SIG-M5 treated with dmso at 0.1 percent for 504 hours (cell line): ENCODE results near the gene TOM1L1.
A peak's percentile ranks its signal among the peaks of the same experiment; 100 is the strongest.

Experiments
- DNase-seq: peaks from one replicate; lab custom pipeline; 2025; ENCODE audit not compliant: unreplicated experiment; lab: John Stamatoyannopoulos, UW

Gene TOM1L1

DNA sequence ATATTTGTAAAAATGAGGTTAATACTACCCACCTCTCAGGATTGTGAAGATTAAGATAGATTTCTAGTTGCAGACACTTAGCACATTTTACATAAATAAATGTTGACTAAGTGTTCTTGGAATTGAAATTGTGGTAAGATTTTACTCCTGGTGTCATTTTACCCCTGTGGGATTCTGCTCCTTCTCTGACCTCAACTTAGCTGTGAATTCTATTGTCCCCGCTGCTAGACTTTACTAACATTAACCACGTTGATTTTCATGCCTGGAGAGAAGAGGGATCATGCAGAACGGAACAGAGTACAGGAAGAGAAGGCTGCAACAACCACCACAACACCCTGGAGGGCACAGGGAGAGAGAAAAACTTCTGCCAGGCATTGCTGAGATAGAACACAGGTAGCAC lies 2.1 kb upstream of the TOM1L1 start:
- no peak for DNase-seq

DNA sequence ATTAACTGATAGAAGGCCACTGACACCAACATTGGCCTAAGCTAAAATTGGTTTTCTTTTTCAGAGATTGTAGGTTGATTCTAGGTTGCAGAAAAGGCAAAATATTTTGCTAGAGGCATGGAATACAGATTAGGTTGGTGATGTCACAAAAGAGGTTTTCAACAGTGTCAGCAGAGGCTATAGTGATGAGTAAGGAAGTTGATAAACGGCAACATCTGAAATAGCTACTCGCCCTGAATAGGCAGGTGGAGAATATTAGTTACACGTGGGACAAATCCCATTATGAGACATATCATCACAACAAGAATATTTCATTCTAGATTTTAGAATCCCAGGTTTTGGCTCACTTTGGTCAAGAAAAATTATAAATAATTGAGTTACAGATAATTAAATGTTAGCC lies 1.5 kb upstream of the TOM1L1 start:
- no peak for DNase-seq

DNA sequence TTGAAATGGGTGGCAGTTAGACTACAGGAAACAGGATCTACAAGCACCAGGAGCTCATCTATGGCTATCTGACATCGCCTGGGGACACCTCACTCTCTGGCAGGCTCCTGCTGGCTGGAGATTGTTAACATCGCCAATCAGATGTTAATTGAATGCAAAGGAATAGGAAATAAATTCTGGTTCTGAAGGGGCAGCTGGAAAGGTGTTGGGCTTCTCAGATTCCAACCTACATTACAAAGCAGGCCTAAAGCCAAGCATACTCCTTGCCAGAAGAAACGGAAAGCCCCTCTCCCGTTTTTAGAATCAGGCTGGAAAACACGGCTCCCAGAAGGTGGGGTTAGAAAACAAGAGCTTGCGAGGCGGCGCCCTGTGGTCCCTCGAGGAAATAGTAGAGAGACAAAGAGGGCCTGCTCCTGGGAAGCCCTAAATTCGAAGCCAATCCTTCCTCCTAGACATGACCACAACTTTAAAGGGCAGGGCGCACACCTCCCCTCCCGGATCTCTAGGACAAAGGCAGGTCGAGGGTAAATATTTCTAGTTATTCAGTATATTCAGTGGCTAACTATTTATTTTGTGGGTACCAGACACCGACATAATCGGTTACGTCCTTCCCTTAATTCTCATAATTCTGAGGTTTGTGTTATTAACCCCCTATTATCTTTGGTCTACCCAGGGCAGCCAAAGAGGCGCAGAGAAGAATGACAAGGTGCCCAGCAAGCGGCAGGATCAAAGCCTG lies 763 bp upstream of the TOM1L1 start:
- DNase-seq = peak; percentile 13

DNA sequence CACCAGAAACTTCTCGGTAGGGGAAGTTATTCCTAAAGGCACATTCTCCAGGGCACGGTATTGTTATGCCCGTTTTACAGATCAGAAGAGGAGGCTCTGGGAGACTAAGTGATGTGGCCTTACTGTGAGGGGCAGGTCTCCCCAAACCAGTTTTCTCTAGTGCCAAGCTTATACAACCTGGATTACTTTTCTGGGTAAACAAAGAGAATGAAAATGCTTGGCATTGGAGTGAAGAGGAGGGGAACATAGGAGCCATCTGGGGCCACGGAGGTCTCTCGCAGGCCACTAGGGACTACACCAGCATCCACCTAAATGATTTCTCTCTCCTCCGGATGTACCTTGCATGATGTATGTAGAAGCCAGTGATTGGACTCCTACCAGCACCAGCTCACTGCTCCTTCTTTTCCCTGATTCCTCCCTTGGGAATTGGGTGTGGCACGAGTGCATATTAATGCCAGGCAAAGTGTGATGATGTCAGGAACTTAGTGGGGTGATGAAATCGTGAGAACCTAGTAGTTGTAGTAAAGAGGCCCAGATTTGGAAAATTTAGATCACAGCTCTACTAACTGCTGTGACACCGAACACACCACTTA lies 674 bp downstream of the TOM1L1 start:
- no peak for DNase-seq

DNA sequence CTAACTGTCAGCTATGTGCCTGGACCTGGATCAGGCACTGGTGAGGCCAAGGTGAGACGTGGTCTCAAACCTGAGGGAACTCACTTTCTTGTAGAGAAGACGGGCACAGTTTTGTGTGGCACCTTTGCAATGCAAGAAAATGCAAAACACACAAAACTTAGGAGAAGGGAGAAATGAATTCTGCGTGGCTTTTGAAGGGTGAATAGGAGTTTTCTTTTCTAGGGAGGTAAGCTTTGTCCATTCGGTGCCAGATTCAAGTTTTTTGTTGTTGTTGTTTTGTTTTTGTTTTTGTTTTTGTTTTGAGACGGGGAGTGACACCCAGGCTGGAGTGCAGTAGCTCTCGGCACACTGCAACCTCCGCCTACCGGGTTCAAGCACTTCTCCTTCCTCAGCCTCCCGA lies 1.4 kb downstream of the TOM1L1 start:
- no peak for DNase-seq

DNA sequence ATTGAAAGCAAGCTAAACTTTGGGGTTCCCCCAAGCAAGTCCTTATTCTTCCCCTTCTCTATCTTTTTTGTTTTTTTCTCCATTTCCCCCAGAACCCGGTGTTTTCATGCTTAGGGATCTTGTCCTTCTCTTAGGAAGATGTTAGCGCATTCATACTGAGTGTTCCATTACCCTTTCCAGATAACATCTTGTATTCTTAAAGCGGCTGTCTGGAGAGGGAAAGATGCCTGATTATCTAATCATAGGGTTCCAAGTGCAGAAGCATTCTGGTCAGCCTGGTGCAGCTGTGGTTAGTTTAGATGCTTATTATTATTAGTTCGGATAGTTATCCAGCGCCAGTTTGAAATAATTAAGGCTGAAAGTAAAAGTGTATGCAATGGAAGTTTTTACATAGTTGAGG lies 2.0 kb downstream of the TOM1L1 start:
- no peak for DNase-seq

DNA sequence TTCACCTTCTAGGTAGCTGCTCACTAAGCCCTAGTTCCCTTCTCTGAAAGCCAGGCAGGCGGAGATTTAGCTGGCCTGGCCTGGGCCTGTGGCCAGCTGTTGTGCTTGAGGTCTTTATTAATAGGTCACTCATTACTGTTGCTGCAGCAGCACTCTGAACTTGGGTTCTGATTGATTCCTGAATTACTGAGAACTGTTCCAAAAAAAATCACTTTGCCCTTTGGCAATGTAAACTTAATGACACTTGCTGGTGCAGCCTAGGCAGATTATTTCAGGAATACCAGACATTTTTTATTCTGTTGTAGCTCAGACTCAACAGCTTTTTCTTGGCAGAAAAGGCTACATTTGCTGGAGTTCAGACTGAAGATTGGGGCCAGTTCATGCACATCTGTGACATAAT lies 2.7 kb downstream of the TOM1L1 start:
- no peak for DNase-seq

DNA sequence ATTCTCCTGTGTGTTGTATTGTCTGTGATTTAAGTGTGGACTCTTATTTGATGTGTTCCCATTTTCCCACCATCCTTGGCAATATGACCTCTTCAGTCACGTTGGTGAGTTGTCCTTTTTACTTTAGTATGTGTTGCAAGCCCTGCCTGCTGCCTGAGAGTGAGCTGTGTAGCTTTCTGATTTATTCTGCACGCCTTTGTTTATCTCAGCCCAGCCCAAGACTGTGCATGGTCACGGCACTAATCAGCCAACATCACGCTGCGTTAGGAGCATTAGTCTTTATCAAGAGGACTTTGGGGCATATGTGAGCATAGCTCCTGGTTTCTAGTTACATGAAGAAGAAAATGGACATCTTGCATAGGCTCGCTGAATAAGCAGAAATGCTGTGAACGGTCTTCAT lies 6.0 kb downstream of the TOM1L1 start:
- no peak for DNase-seq

DNA sequence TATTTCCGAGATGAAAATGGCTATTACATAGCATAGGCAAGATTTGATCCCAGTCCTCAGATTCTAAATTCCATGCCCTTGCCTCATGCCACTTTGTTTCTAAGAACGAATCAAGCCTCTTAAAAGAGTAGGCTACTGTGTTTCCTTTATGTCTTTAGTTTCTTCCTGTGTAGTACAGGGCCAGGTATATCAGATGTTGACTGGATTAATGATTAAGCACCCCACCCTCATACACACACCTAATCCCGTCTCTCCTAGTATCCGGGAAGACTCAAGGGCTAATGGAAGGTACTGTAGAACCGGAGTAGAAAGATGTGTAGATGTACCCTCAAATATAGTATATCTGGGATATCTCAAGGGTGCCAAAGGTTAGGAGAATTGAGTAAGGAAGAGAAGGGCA lies 6.7 kb downstream of the TOM1L1 start:
- DNase-seq = no peak

DNA sequence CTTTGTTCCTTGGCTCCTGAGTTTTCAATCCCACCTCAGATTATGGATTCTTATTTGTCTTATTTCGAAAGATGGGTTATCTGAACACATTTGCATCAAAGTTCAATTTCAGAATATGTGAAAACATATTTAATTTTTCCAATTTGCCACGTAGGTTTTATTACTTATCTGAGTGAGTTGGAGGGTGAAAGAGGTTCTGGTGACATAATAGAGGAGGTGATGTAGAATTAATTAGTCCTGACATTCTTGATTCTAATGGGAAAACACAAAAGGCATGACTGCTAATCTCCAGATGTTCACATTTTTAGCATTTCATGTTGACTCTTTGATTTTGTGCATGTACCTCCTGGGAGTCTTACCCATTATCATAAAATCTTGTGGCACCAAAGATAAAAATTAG lies 9.1 kb downstream of the TOM1L1 start:
- DNase-seq = no peak

DNA sequence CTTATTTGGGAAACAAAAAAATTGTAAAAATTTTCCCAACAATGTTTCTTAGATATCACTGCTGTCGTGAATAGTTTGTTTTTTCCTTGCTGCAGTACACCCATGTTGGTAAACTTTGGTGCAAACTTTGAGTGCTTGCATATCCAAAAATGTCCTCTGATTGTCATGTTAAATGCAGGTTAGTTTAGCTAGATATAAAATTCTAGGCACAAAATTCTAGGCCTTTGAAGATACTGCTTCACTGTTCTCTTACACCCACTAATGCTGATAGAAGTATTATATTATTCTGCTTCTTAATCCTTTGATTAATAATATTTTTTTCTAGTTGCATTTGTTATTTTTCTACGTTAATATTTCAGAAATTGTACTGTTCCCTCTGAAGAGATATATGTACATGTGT lies 16.1 kb downstream of the TOM1L1 start:
- DNase-seq = no peak

DNA sequence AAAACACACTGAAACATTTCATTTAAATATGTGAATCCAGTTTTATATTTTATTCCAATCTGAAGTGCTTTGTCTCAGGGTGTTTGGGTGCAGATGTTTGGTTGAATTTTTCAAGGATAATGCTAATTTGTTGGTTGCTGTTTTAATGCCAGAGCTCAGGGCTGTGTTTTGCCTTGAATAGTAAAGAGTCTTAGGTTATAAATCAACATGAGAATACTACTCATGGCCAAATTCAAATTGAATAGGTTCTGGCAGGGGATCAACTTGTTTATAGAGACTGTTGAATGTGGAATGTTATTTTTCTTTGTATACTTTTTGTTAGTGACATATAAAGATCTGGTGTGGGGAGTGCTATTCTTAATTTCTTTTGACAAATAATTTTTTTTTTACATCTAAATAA lies 18.8 kb downstream of the TOM1L1 start:
- DNase-seq = no peak

DNA sequence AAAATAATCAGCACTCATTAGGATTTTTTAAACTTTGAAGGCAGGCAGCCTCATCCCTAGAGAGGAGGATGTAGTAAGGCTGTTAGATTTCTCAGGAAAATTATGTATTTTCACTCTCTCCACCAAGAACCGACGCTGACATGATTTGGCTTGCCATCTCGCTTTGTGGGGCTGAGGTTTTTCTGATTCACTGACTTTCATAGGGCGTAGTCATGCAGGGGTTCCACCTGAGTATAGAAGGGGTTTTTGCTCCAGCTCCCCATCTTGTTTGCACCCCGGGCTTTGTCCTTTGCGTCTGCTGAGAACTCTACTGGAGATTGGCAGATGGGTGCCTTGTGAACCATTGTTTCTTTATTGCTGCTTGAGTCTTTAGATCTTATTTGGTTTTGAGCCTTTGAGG lies 20.2 kb downstream of the TOM1L1 start:
- DNase-seq = no peak

DNA sequence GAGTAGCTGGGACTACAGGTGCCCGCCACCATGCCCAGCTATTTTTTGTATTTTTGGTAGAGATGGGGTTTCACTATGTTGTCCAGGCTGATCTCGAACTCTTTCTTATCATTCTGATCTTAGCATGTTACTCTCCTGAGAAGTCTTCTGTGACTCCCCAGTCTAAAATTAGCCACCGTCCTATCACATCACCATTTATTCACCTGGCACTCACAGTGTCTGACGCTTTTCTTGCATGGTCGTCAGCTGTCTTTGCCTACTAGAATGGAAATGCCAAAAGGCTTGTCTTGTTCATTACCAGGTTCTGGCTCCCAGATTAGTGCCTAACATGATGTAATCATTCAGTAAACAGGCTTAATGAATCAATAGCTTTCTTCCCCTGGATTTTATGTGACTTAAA lies 23.8 kb downstream of the TOM1L1 start:
- no peak for DNase-seq

DNA sequence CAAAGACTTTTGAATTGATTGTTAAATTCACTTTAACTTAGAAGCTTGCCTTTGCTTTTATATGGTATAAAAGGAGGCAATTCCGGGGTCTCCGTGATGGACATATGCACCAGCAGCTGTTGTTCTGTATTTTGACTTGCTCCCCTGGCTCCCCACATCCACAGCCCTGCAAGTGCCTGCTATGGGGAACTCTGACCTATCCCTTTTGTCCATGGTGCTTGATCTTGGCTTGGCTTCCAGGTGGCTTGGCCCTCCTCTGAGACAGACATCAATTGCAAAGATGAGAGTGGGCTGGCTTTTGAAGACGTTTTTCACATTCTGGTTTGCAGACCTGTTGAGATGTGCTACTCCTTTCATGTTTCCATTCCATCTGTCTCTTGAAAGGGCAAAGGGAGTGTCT lies 26.9 kb downstream of the TOM1L1 start:
- DNase-seq = no peak

DNA sequence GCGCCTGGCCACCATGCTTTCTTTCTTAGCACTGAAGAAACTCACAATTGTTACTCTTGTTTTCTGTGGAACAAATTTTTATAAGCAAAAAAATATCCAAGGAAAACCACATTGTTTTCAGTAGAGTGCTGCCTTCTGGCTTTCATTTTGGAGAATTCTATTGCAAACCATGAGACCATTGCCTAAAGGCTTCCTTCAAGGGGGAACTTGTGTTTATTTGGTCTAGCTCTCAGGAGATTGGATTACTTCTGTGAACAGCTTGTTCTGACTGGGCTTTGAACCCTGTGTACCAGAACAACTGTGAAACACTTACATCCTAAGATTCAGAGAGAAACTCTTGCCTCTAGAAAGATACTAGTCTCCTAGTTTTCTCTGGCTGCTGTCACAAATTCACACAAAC lies 32.1 kb downstream of the TOM1L1 start:
- no peak for DNase-seq

DNA sequence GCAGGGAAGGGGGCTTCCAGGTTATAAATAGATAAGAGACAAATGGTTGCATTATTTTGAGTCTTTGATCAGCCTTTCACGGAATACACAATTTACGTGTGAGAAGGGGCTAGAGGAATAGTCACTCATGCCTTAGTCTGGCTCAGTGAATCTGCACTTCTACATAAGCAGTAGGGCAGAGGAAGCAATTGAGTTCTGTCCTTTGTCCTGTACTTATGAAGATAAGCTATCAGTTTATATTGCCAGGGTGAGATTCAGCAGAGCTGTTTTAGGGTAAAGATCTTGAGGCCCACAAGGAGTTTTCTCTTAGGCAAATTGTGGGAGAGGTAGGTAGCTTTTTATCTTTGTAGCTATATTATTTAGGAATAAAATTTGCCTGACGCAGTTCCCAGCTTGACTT lies 33.3 kb downstream of the TOM1L1 start:
- DNase-seq = no peak

DNA sequence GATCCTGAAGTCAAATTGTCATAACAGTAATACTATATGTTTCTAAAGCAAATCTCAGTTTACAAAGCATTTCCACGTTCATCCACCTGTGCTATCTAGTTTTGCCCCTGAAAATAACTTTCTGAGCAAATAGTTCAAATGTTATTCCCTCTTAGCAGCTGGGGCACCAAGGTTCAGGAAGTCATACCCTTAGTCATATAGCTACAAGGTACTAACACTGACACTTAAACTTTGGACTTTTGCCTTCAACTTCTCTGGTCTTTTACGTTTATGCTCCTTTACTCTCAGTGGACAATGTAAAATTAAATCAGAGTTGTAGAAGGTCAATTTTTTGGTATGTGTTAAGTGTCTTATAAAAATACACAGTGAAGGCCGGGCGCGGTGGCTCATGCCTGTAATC lies 34.8 kb downstream of the TOM1L1 start:
- DNase-seq = no peak

DNA sequence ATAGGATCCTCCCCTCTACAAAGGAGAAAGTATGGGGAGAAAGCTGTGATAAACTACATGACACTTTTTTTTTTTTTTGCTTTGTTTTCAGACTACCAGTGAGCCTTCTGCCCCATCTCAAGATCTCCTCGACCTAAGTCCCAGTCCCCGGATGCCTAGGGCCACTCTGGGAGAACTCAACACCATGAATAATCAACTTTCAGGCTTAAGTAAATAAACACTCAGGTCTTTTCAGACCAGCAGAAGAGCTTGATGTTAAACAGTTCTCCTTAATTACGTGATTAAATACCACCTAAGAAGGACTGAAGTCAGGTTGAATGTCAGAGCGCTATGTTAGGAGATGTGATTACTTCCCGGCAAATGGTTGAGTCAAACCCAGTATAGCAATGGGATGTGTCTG lies 36.4 kb downstream of the TOM1L1 start:
- DNase-seq = no peak

DNA sequence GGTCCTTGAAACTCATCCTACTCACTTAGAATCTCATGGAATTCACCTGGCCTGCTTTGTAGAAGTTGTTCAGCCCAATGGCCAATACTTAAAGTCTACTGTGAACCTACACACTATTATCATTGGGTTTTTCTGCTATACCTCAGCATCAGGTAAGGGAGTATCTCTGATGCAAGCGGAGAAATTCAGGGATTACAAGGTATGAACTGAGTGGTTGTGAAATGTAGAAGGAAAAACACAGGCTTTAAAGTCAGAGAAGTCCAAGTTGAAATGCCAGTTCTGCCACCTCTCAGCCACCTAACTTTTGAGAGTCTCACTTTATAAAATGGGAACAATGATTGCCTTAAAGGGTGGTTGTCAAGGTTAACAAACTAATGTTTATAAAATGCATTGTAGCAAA lies 36.8 kb downstream of the TOM1L1 start:
- DNase-seq = no peak

DNA sequence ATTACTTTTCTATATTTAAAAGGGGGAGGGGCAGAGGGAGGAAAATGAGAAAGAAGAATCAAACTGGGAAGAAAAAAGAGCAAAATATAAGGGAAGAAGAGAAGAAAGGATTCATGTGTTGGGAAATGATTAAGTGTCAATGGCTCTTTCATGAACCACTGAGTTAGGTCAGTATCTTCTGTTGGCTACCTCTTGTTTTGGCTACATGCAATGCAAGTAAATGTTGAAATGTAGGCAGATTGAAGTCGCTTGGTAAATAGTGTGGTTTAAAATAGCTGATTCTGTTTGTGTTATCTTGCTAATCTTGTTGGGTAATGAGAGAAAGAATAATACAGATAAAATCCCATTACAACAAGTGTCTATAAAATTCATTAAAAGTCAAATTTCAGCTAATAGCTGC lies 40.6 kb downstream of the TOM1L1 start:
- DNase-seq = no peak

DNA sequence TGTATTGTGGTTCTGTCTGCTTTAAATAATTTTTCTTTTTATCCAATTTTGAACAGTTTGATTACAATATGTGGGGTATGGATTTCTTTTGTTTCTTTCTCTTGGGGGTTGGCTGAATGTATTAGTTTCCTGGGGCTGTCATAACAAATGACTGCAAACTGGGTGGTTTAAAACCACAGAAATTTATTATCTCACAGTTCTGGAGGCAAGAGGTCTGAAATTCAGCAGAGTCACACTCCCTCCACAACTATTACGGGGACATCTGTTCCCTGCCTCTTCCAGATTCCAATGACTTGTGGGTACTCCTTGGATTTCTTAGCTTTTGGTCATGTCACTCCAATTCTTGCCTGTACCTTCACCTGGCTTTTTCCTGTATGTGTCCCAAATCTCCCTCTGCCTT lies 44.1 kb downstream of the TOM1L1 start:
- no peak for DNase-seq

DNA sequence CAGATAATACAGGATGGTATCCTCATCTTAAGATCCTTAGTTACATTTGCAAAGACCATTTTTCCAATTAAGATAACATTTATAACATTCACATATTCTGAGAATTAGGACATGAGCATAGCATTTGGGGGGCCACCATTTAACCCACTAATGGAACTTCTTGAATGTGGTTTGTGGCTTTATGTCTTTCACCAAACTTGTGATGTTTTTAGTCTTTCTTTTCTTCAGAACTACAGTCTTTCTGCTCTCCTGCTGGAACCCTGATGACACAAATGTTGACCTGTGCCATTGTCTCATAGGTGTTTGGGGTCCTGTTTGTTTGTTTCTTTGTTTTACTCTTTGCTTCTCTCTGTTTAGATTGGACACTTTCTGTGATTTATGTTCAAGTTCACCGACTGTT lies 44.6 kb downstream of the TOM1L1 start:
- DNase-seq = no peak
